Right atrium auricular region (tissue), 2 donors: ENCODE measurements around the gene SAP30L. TPM values are rescaled to one million over a fixed set of nuclear protein-coding genes. Genes with fewer than 3 reads are reported as not detected.

Experiments
- DNase-seq: peaks from one replicate; pipeline ENCODE4 v3.0.0-alpha.2; 2019; ENCODE audit warnings: low spot score
- H3K27ac ChIP-seq, 2 donors: fragments of 200-600 bp; sonication (generic); 1 replicate in 1 of 2; 2 replicates in 1 of 2; pipeline ENCODE4 v1.5.1; 2016 to 2019
- H3K27me3 ChIP-seq, 2 donors: fragments of 200-600 bp; sonication (generic); one replicate each; pipeline versions ENCODE4 v1.5.1 to v1.6.0; 2017 to 2019
- H3K36me3 ChIP-seq: fragments of 200-600 bp; sonication (generic); one replicate; pipeline ENCODE4 v1.5.1; 2016
- H3K4me1 ChIP-seq, 2 donors: fragments of 200-600 bp; sonication (generic); one replicate each; pipeline versions ENCODE4 v1.5.1 to v1.6.0; 2017 to 2019
- H3K4me3 ChIP-seq, 2 donors: fragments of 200-600 bp; sonication (generic); 1 replicate in 1 of 2; 2 replicates in 1 of 2; pipeline ENCODE4 v1.5.1; 2017 to 2019; ENCODE audit warnings: mild to moderate bottlenecking in 1 of 2, moderate library complexity in 1 of 2
- H3K9me3 ChIP-seq, 2 donors: fragments of 200-600 bp; sonication (generic); one replicate each; pipeline ENCODE4 v1.5.1; 2019
- CTCF ChIP-seq, 2 donors: fragments of 200-600 bp; sonication (generic); IDR thresholded peaks; one replicate each; pipeline ENCODE4 v1.5.1; 2019; ENCODE audit warnings: antibody characterized with exemption in 2 of 2
- total RNA-seq, 2 donors: library from RNA; depleted of rRNA; stranded (reverse); fragments of >200 nt; gene quantifications; one replicate each; pipeline ENCODE4 v1.1.0, GENCODE V29; 2016

Gene SAP30L
- total RNA-seq, 2 donors from 2014 or later: 17.1 to 18.9 TPM

GRCh38 chr5:154502180-154502579, 56.4 kb downstream of the SAP30L start:
- H3K4me3 ChIP-seq: no peak overlapping the region
- no peaks in the 10 kb centered on the region for H3K9me3 ChIP-seq
- no peak overlapping the region for H3K27ac ChIP-seq
- TF ChIP-seq CTCF (IDR thresholded peaks at IDR 0.05): no peak
- no peaks in the 10 kb centered on the region for H3K27me3 ChIP-seq
- no peaks in the 10 kb centered on the region for H3K36me3 ChIP-seq
- no peaks in the 10 kb centered on the region for H3K4me1 ChIP-seq
- DNase-seq: no peak

- TF ChIP-seq CTCF (IDR thresholded peaks at IDR 0.05): no peak
- Histone ChIP-seq H3K9me3 (no peaks in the 10 kb centered on the region), H3K36me3 (no peaks in the 10 kb centered on the region), H3K27me3 (no peaks in the 10 kb centered on the region), H3K27ac (no peak overlapping the region), H3K4me3 (no peak overlapping the region), H3K4me1 (no peaks in the 10 kb centered on the region)
- no peak for DNase-seq
These were observed 57.9 kb downstream of the SAP30L start for GRCh38 chr5:154503698-154504039.

GRCh38 chr5:154505567-154505966, 59.8 kb downstream of the SAP30L start:
- Histone ChIP-seq H3K27ac (no peak overlapping the region), H3K4me3 (no peak overlapping the region), H3K9me3 (no peaks in the 10 kb centered on the region), H3K36me3 (no peaks in the 10 kb centered on the region), H3K27me3 (no peaks in the 10 kb centered on the region), H3K4me1 (no peaks in the 10 kb centered on the region)
- TF ChIP-seq CTCF (IDR thresholded peaks at IDR 0.05): no peak
- DNase-seq: no peak

- H3K27ac ChIP-seq: no peak overlapping the region
- no peaks in the 10 kb centered on the region for H3K4me1 ChIP-seq
- H3K4me3 ChIP-seq: no peak overlapping the region
- no peaks in the 10 kb centered on the region for H3K9me3 ChIP-seq
- DNase-seq: no peak
- H3K36me3 ChIP-seq: no peaks in the 10 kb centered on the region
- TF ChIP-seq CTCF (IDR thresholded peaks at IDR 0.05): no peak
- no peaks in the 10 kb centered on the region for H3K27me3 ChIP-seq
These were observed 60.4 kb downstream of the SAP30L start for GRCh38 chr5:154506049-154506715.

GRCh38 chr5:154506716-154507080, 60.9 kb downstream of the SAP30L start:
- H3K4me3 ChIP-seq: no peak overlapping the region
- H3K36me3 ChIP-seq: no peaks in the 10 kb centered on the region
- no peaks in the 10 kb centered on the region for H3K4me1 ChIP-seq
- no peak for TF ChIP-seq CTCF (IDR thresholded peaks at IDR 0.05)
- H3K9me3 ChIP-seq: no peaks in the 10 kb centered on the region
- DNase-seq: no peak
- no peak overlapping the region for H3K27ac ChIP-seq
- H3K27me3 ChIP-seq: no peaks in the 10 kb centered on the region

- H3K9me3 ChIP-seq: no peaks in the 10 kb centered on the region
- TF ChIP-seq CTCF (IDR thresholded peaks at IDR 0.05): no peak
- no peaks in the 10 kb centered on the region for H3K4me1 ChIP-seq
- no peak for DNase-seq
- no peaks in the 10 kb centered on the region for H3K36me3 ChIP-seq
- no peaks in the 10 kb centered on the region for H3K27me3 ChIP-seq
- no peak overlapping the region for H3K4me3 ChIP-seq
- no peak overlapping the region for H3K27ac ChIP-seq
These were observed 62.3 kb downstream of the SAP30L start for GRCh38 chr5:154508114-154508513.
